GM12875 (cell line): Measurements from ENCODE around the gene DIP2A.
"Not testable (repeated sequence)": the region's sequence is repeated elsewhere in the genome, so short reads cannot be mapped to it uniquely, and the experiment has no call there.

Source experiments
- H3K4me3 ChIP-seq: one replicate; pipeline ENCODE4 v1.5.1; 2011; ENCODE audit warnings: low read depth, low read length, control low read depth
- CTCF ChIP-seq: IDR thresholded peaks from 2 replicates; pipeline ENCODE4 v1.5.1; 2011; ENCODE audit warnings: low read depth, mild to moderate bottlenecking, control low read depth, inconsistent platforms, low read length, moderate library complexity, borderline replicate concordance; ENCODE audit not compliant: insufficient read depth

The DIP2A gene

GRCh38 chr21:46431884-46432488 lies 26.7 kb upstream of the DIP2A start:
- no peak for TF ChIP-seq CTCF
- no peak overlapping the region for H3K4me3 ChIP-seq

GRCh38 chr21:46433116-46433515 lies 25.6 kb upstream of the DIP2A start:
- not testable (repeated sequence) for H3K4me3 ChIP-seq

GRCh38 chr21:46434322-46434958 lies 24.3 kb upstream of the DIP2A start:
- H3K4me3 ChIP-seq, result no peak overlapping the region
- TF ChIP-seq CTCF, result no peak

GRCh38 chr21:46435786-46436227 lies 22.9 kb upstream of the DIP2A start:
- no peak for TF ChIP-seq CTCF
- H3K4me3 ChIP-seq, result no peak overlapping the region

GRCh38 chr21:46436621-46437020 lies 22.1 kb upstream of the DIP2A start:
- H3K4me3 ChIP-seq, result no peak overlapping the region
- TF ChIP-seq CTCF, result no peak

GRCh38 chr21:46437096-46437498 lies 21.6 kb upstream of the DIP2A start:
- H3K4me3 ChIP-seq, result no peak overlapping the region
- no peak for TF ChIP-seq CTCF

GRCh38 chr21:46437511-46437910 lies 21.2 kb upstream of the DIP2A start:
- no peak overlapping the region for H3K4me3 ChIP-seq
- no peak for TF ChIP-seq CTCF

GRCh38 chr21:46438241-46438640 lies 20.4 kb upstream of the DIP2A start:
- no peak for TF ChIP-seq CTCF
- H3K4me3 ChIP-seq, result no peak overlapping the region
